Prostate gland (tissue), 2 donors: ENCODE results near the gene DOK1. TPM values are rescaled to one million over a fixed set of nuclear protein-coding genes. Genes with fewer than 3 reads are reported as not detected.

Experiments used
- DNase-seq: peaks from one replicate; pipeline ENCODE4 v3.0.0-alpha.2; 2019; ENCODE audit warnings: low spot score
- H3K27ac ChIP-seq, 2 donors: fragments of 200-600 bp; sonication (generic); 2 replicates each; pipeline ENCODE4 v1.5.1; 2017 to 2019
- H3K27me3 ChIP-seq: fragments of 200-600 bp; sonication (generic); replicated peaks from 2 replicates; pipeline ENCODE4 v1.5.1; 2019; ENCODE audit not compliant: insufficient read depth
- H3K36me3 ChIP-seq, 2 donors: fragments of 200-600 bp; sonication (generic); 1 replicate in 1 of 2; 2 replicates in 1 of 2; pipeline versions ENCODE4 v1.5.1 to v1.8.1; 2017 to 2019
- H3K4me1 ChIP-seq: fragments of 200-600 bp; sonication (generic); replicated peaks from 2 replicates; pipeline ENCODE4 v1.5.1; 2019
- H3K4me3 ChIP-seq, 2 donors: fragments of 200-600 bp; sonication (generic); 2 replicates each; pipeline ENCODE4 v1.5.1; 2017 to 2019
- H3K9me3 ChIP-seq: fragments of 200-600 bp; sonication (generic); 2 replicates; pipeline ENCODE4 v1.5.1; 2017
- POLR2A ChIP-seq: fragments of 450-650 bp; IDR thresholded peaks from one replicate; pipeline ENCODE4 v1.6.1; 2016; ENCODE audit warnings: antibody characterized with exemption, mild to moderate bottlenecking
- POLR2AphosphoS5 ChIP-seq: sonication (generic); formaldehyde crosslinking; IDR thresholded peaks from one replicate; pipeline ENCODE4 v1.6.1; 2017; ENCODE audit warnings: antibody characterized with exemption
- WGBS: methylation state at CpG from one replicate; pipeline ENCODE4 v1.1.5; 2018; 5-methylcytosine and 5-hydroxymethylcytosine counted together
- intact Hi-C: fragments of 100-400 bp; cut with DNase I; formaldehyde crosslinking; loops from one replicate; pipeline ENCODE4 v1.14.2; 2022
- total RNA-seq, 2 donors: library from RNA; depleted of rRNA; stranded (reverse); fragments of >200 nt; gene quantifications; one replicate each; pipeline ENCODE4 v1.1.0, GENCODE V29; 2016
- TF ChIP-seq, protein P1 (sequence below), 4 experiments: fragments of 200-600 bp in 2 of 4; fragments of 450-650 bp in 2 of 4; sonication (generic) in 2 of 4; IDR thresholded peaks; 1 replicate in 3 of 4; 2 replicates in 1 of 4; pipeline ENCODE4 v1.5.1; 2016 to 2019; ENCODE audit warnings: antibody characterized with exemption in 4 of 4, mild to moderate bottlenecking in 2 of 4, moderate library complexity in 2 of 4

DOK1 gene
- total RNA-seq, 2 donors from 2014 or later, result 4.5 to 18.9 TPM

DNA sequence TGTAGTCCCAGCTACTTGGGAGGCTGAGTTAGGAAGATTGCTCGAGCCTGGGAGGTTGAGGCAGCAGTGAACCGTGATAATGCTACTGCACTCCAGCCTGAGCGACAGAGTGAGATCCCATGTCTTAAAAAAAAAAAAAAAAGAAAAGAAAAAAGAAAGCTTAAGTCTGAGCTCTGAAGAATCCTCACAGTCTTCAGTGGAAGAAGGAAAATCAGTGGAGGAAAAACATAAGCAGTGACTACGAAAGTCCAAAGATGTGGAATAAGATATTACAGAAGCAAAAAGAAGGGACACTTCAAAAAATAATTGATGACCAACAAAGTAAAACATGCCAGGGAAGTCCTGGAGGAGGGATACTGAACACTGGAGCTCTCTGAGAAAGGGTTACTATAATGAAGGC, 44.2 kb upstream of the DOK1 start:
- Histone ChIP-seq H3K4me3 (no peak overlapping the region), H3K27ac (no peak overlapping the region), H3K9me3 (no peaks in the 10 kb centered on the region), H3K4me1 (peaks cover 18% of the 10 kb centered on the region), H3K36me3 (peaks cover 0 to 5% of the 10 kb centered on the region in 2 donors), H3K27me3 (peaks cover 29% of the 10 kb centered on the region)
- WGBS, result 74% methylated on average over 4 of the region's 4 CpGs
- no peak for DNase-seq
- intact Hi-C loops, result no loop called here
- TF ChIP-seq POLR2A, result no peak
- TF ChIP-seq POLR2AphosphoS5, result no peak
- TF ChIP-seq, protein P1, sequence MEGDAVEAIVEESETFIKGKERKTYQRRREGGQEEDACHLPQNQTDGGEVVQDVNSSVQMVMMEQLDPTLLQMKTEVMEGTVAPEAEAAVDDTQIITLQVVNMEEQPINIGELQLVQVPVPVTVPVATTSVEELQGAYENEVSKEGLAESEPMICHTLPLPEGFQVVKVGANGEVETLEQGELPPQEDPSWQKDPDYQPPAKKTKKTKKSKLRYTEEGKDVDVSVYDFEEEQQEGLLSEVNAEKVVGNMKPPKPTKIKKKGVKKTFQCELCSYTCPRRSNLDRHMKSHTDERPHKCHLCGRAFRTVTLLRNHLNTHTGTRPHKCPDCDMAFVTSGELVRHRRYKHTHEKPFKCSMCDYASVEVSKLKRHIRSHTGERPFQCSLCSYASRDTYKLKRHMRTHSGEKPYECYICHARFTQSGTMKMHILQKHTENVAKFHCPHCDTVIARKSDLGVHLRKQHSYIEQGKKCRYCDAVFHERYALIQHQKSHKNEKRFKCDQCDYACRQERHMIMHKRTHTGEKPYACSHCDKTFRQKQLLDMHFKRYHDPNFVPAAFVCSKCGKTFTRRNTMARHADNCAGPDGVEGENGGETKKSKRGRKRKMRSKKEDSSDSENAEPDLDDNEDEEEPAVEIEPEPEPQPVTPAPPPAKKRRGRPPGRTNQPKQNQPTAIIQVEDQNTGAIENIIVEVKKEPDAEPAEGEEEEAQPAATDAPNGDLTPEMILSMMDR (IDR thresholded peaks at IDR 0.05), result no peak

DNA sequence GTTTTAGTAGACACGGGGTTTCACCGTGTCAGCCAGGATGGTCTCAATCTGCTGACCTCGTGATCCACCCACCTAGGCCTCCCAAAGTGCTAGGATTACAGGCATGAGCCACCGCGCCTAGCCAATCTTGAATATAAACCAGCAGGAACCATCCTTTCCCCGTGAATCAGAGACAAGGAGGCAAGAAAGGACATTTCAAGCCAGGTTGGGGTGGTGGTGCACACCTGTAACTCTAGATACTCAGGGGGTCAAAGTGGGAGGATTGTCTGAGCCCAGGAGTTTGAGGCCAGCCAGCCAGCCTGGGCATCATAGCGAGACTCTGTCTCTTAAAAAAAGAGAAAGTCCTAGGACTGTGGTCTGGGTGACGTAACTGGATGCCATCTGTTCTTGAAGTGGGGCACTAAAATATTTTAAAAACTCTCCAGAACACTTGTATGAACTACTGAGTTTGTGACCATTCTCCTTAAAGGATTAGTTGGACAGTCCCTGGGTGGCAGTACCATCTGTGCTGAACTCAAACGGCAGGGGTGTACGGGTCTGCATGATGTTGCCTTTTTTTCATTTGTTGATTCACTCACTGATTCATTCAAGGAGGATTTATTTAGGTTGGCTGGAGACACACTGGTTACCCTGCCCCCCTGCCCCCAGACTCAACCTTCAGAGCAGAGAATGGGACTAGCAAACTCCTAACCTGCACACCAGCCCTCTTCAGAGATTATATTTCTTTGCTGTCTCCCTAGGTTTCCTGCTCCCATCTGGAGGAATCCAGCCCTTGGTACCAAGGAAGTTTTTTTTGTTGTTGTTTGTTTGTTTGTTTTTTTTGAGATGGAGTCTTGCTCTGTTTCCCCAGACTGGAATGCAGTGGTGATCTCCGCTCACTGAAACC, 43.2 kb upstream of the DOK1 start:
- intact Hi-C loops, result no loop called here
- peaks cover 40% of the 10 kb centered on the region for H3K27me3 ChIP-seq
- TF ChIP-seq, protein P1 (IDR thresholded peaks at IDR 0.05), result no peak
- TF ChIP-seq POLR2A, result no peak
- no peak for TF ChIP-seq POLR2AphosphoS5
- H3K4me3 ChIP-seq, result no peak overlapping the region
- peaks cover 16% of the 10 kb centered on the region for H3K4me1 ChIP-seq
- no peak for DNase-seq
- H3K27ac ChIP-seq, result no peak overlapping the region
- no peaks in the 10 kb centered on the region for H3K9me3 ChIP-seq
- WGBS, result 26% methylated on average over 11 of the region's 11 CpGs
- no peaks in the 10 kb centered on the region for H3K36me3 ChIP-seq

DNA sequence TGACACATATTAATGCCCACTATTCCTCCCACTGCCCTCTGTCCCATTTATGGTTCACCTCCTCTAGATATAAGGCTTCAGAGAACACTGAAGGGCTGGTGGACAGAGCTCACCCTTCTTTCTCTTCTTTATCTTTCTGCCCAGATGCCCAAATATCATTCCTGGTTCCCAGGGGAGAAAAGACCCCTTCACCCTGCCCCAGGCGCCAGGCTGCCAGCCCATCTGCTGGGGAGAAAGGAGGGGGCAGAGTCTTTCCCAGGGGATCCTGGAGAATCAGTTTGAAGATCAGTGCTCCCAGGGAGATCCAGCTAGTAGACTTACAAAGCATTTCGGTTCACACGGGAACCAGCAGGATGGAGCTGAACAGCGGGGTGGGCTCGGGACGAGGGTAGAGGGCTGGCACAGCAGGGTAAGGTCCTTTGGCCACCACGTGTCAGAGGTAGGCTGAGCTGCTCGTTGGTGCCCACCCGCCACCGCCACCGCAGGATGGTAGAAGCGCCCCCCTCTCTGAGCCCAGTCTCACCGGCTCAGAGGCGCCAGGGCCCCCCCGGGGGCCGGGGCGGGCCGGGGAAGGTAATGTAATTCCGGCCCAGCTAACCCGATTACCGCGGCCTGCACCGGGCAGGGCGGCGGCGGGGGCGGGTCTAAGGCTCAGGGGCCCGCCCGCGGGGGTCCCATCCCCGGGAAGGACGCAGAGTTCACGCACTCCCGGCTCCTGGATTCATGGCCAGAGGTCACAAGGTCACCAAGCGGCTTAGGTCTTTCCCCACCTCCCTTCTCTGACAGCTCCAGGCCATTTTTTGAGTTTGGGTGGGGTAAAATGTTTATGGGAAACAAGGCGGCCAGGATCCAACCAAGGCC, 41.5 kb upstream of the DOK1 start:
- Histone ChIP-seq H3K4me1 (peaks cover 11% of the 10 kb centered on the region), H3K9me3 (no peaks in the 10 kb centered on the region), H3K4me3 (no peak overlapping the region), H3K27ac (no peak overlapping the region), H3K36me3 (no peaks in the 10 kb centered on the region), H3K27me3 (peaks cover 41% of the 10 kb centered on the region)
- TF ChIP-seq POLR2AphosphoS5, result no peak
- TF ChIP-seq, protein P1 (IDR thresholded peaks at IDR 0.05), result no peak
- no peak for TF ChIP-seq POLR2A
- DNase-seq, result no peak
- WGBS, result 7% methylated on average over 36 of the region's 36 CpGs
- intact Hi-C loops, result no loop called here

DNA sequence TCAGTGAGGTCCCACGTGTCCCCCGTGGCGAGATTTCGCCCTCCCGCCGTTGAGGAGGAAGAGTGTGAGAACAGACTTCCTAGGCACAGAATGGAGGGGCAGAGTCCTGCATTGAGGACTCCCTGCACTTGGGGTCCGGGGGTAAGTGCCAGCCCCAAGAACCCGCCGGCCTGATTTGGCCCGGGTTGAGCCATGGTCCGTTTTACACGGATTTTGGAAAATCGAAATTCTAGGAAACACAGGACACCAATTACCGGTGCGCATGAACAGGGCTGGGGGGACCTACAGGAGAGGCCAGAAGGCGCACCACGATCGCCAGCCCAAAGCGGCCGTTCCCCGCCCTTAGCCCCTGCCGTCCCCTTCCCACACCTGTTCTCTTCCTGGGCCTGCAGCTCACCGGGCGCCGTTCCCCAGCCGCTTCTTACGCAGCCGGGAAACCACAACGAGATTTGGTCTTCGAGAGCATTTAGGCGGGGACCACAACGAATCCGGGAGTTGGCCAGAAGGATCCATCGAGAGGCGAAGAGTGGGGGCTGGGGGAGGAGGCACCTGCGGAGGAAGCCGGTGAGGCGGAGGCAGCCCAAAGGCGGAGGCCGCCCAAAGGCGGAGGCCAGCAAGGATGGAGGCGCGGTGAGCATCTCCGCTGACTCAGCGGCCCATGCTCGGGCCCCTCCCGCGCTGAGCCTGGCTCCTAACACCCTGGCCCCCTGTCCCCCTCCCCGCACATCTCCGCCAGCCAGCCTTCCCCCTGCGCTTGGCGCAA, 40.7 kb upstream of the DOK1 start:
- Histone ChIP-seq H3K36me3 (no peaks in the 10 kb centered on the region), H3K4me3 (no peak overlapping the region), H3K27me3 (peaks cover 41% of the 10 kb centered on the region), H3K27ac (no peak overlapping the region), H3K4me1 (peaks cover 11% of the 10 kb centered on the region), H3K9me3 (no peaks in the 10 kb centered on the region)
- WGBS, result 5% methylated on average over 52 of the region's 52 CpGs
- TF ChIP-seq, protein P1 (IDR thresholded peaks at IDR 0.05), result no peak
- TF ChIP-seq POLR2AphosphoS5, result peak; percentile 5
- intact Hi-C loops, result no loop called here
- no peak for DNase-seq
